GM18507 (cell line): ENCODE measurements around the gene CYTH3.
"Not testable (repeated sequence)": the region's sequence is repeated elsewhere in the genome, so short reads cannot be mapped to it uniquely, and the experiment has no call there.

Source experiments
- DNase-seq: peaks from one replicate; pipeline ENCODE4 v3.0.0; 2011; ENCODE audit warnings: low read depth; ENCODE audit not compliant: insufficient read length; ENCODE audit errors: extremely low spot score
- FAIRE-seq: peaks from 2 replicates; lab custom pipeline; 2011; peaks lifted over from hg19 to GRCh38; lab: Jason Lieb, UNC

Gene CYTH3

DNA sequence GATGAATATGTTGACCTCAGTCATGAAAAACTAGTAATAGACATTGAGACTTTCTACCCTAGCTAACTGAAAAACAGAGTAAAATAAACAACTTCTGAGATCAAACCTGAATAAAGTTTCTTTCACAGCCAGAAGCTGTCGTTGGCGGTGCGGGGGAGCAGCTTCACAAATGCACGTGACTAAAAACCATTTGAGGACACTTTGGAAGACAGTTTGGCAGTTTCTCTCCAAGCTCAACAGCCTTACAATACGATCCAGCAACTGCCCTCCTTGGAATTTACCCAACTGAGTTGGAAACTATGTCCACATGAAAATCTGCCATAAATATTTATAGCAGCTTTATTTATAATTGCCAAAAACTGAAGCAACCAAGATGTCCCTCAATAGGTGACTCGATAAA, 63.1 kb downstream of the CYTH3 start:
- DNase-seq (no peak), FAIRE-seq (no peak)

GRCh38 chr7:6208573-6209328, 63.7 kb downstream of the CYTH3 start:
- FAIRE-seq (no peak), DNase-seq (no peak)

DNA sequence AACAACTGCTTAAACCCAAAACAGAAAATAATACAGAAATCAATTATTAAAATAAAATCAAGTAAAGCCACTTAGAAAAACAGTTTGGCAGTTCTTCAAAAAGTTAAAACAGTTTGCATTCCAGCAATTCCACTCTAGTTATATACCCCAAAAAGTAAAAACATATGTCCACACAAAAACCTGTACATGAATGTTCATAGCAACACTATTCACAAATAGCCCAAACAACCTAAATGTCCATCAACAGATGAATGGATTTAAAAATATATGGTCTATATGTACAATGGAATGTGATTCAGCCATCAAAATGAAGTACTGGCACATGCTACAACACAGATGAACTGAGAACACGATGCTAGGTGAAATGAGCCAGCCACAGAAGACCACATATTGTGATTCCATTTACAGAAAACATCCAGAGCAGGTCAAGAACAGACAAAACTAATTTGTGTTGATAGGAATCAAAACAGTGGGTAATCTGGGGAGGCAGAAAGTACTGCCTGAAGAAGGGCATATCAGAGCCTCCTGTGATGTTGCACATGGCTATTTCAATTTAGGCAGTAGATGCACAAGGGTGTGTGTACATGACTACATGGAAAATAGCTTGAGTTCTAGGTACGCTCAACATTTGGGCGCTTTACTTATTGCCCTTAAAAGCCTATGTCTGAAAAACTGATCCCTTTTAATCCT, 66.3 kb downstream of the CYTH3 start:
- no peak for DNase-seq
- FAIRE-seq: no peak

GRCh38 chr7:6203381-6203780, 69.0 kb downstream of the CYTH3 start:
- DNase-seq (no peak), FAIRE-seq (no peak)

- FAIRE-seq (no peak), DNase-seq (no peak)
These were observed 70.3 kb downstream of the CYTH3 start for GRCh38 chr7:6202117-6202516.

- FAIRE-seq (no peak), DNase-seq (no peak)
These were observed 71.5 kb downstream of the CYTH3 start for GRCh38 chr7:6200971-6201370.

GRCh38 chr7:6198689-6199595, 73.5 kb downstream of the CYTH3 start:
- DNase-seq: no peak
- no peak for FAIRE-seq

GRCh38 chr7:6197801-6198551, 74.4 kb downstream of the CYTH3 start:
- FAIRE-seq: no peak
- no peak for DNase-seq

GRCh38 chr7:6193709-6194108, 78.7 kb downstream of the CYTH3 start:
- DNase-seq (no peak), FAIRE-seq (no peak)

GRCh38 chr7:6190563-6190962, 81.9 kb downstream of the CYTH3 start:
- FAIRE-seq, DNase-seq: not testable (repeated sequence)

DNA sequence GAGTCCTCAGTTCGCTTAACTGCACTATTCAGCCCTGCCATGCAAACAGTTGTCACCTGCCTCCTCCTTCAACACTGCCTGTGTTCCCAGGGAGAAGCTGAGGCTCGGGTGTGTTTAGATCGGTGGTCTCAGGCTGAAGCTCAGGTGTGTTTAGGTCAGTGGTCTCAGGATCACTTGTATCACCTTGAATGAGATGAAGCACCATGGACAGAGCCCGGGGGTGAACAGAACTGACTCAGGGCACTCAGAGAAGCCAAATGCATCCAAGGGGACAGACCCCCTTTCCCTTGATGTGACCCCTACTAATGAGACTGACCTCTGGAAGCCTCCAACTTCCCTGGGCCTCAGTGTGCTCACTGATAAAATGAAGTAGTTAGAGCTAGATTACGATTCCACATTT, 84.0 kb downstream of the CYTH3 start:
- FAIRE-seq: no peak

GRCh38 chr7:6186577-6186976, 85.8 kb downstream of the CYTH3 start:
- DNase-seq: no peak

More for the DNA sequence above, 84.0 kb downstream of the CYTH3 start:
- DNase-seq: no peak

GRCh38 chr7:6182993-6183392, 89.4 kb downstream of the CYTH3 start:
- DNase-seq: no peak
- FAIRE-seq: no peak

More at GRCh38 chr7:6186577-6186976, 85.8 kb downstream of the CYTH3 start:
- no peak for FAIRE-seq

GRCh38 chr7:6181136-6181535, 91.3 kb downstream of the CYTH3 start:
- DNase-seq (no peak), FAIRE-seq (no peak)

- DNase-seq (no peak), FAIRE-seq (no peak)
These were observed 92.1 kb downstream of the CYTH3 start for GRCh38 chr7:6180344-6180725.

DNA sequence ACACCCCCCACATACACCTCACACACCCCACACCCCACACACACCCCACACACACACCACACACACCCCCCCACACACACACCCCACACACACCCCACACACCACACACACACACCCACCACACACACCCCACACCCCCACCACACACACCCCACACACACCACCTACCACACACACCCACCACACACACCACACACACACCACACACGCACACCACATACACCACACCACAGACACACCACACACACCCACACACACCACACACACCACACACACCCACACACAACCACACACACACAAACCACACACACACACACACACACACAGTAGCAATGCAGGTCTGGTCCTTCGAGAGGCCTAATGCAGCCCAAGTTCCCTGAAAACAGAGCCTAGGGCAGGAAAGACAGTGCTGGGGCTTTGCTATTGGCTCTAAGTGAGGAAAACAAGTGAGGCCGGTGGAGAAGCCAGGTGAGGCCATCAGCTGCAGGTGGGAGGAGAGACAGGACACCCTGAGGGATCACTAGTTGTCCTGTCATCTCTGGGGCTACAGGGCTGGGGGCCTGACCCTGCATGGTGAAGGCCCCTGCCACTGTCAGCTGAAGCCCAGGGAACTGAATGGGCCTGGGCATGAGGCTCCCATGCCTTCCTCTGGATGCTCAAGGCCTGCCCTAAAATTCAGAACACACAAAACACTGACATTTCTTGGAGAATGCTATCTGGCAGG, 92.6 kb downstream of the CYTH3 start:
- FAIRE-seq (peak; percentile 15), DNase-seq (no peak)

GRCh38 chr7:6178298-6179029, 94.0 kb downstream of the CYTH3 start:
- DNase-seq: no peak
- no peak for FAIRE-seq

GRCh38 chr7:6175645-6176044, 96.8 kb downstream of the CYTH3 start:
- DNase-seq: no peak
- FAIRE-seq: no peak
